K562 (cell line): ENCODE data around the gene SEMA3A. TPM values are rescaled to one million over a fixed set of nuclear protein-coding genes. Genes with fewer than 3 reads are reported as not detected.

Source experiments
- ATAC-seq: fragments of 200-7000 bp; cut with Tn5 transposase; 3 replicates; pipeline ENCODE4 v1.9.1; 2020; ENCODE audit warnings: moderate library complexity
- BruUV-seq: library from RNA; stranded (reverse); fragments of 400-500 nt; replicated peaks from 2 replicates; lab custom pipeline; 2021; lab: Mats Ljungman, UMichigan
- CTCF ChIA-PET: fragments of 300-600 bp; formaldehyde crosslinking; extraction: SDS; loops from one replicate; lab custom pipeline; 2021; ENCODE audit warnings: low intra/inter-chr PET ratio; lab: Yijun Ruan, JAX
- POLR2A ChIA-PET: fragments of 300-600, 350-650 bp; sonication (Branson Sonifier 250); formaldehyde crosslinking; extraction: SDS; loops from one replicate; lab custom pipeline; 2021; ENCODE audit warnings: antibody characterized with exemption, inconsistent platforms; lab: Yijun Ruan, JAX
- DNase-seq, 4 experiments: peaks; one replicate each; pipeline versions ENCODE4 v3.0.0 to v3.0.0-alpha.2; 2011 to 2018; ENCODE audit warnings: low spot score in 3 of 4, mixed read lengths in 3 of 4; ENCODE audit errors: extremely low read depth in 1 of 4
- FAIRE-seq: peaks from 2 replicates; lab custom pipeline; 2011; peaks lifted over from hg19 to GRCh38; lab: Jason Lieb, UNC
- H2AFZ ChIP-seq: 2 replicates; pipeline ENCODE4 v1.6.0; 2011; ENCODE audit warnings: low read depth, low read length, control low read depth, inconsistent platforms
- H3K27ac ChIP-seq: fragments of 200-600 bp; 3 replicates; pipeline ENCODE4 v1.8.0; 2011; ENCODE audit warnings: low read depth, mild to moderate bottlenecking, control low read depth, inconsistent platforms, low read length, moderate library complexity, mixed read lengths; ENCODE audit errors: extremely low read depth
- H3K27me3 ChIP-seq, 2 experiments: fragments of 300-600 bp in 1 of 2; 2 replicates in 1 of 2; 3 replicates in 1 of 2; pipeline versions ENCODE4 v1.6.0 to v1.8.0; 2011; ENCODE audit warnings: inconsistent platforms in 2 of 2, low read length in 2 of 2, mild to moderate bottlenecking in 1 of 2, mixed read lengths in 1 of 2, moderate library complexity in 1 of 2; ENCODE audit not compliant: control insufficient read depth in 2 of 2, insufficient read depth in 2 of 2
- H3K36me3 ChIP-seq: fragments of 300-600 bp; 3 replicates; pipeline ENCODE4 v1.8.0; 2011; ENCODE audit warnings: mild to moderate bottlenecking, low read length, inconsistent platforms; ENCODE audit not compliant: control insufficient read depth, insufficient read depth
- H3K4me1 ChIP-seq, 2 experiments: fragments of 200-600 bp in 1 of 2; replicated peaks in 1 of 2; 2 replicates in 1 of 2; 3 replicates in 1 of 2; pipeline versions ENCODE4 v1.5.1 to v1.8.0; 2011; ENCODE audit warnings: inconsistent platforms in 2 of 2, low read length in 2 of 2, mild to moderate bottlenecking in 1 of 2, mixed read lengths in 1 of 2, moderate library complexity in 1 of 2; ENCODE audit not compliant: control insufficient read depth in 2 of 2, insufficient read depth in 2 of 2
- H3K4me2 ChIP-seq: 2 replicates; pipeline ENCODE4 v1.6.1; 2011; ENCODE audit warnings: low read length, control low read depth, inconsistent platforms, mixed read lengths; ENCODE audit not compliant: insufficient read depth
- H3K4me3 ChIP-seq: fragments of 200-600 bp; sonication (generic), shearing (Covaris generic); 2 replicates; pipeline ENCODE4 v1.5.1; 2016; ENCODE audit warnings: control low read depth, inconsistent platforms
- H3K79me2 ChIP-seq: fragments of 200-600 bp; 3 replicates; pipeline ENCODE4 v1.8.0; 2011; ENCODE audit warnings: low read length, inconsistent platforms; ENCODE audit not compliant: control insufficient read depth, insufficient read depth
- H3K9ac ChIP-seq, 2 experiments: 2 replicates each; pipeline versions ENCODE4 v1.6.0 to v1.6.1; 2011; ENCODE audit warnings: low read depth in 2 of 2, low read length in 2 of 2, control low read depth in 1 of 2, inconsistent platforms in 1 of 2, mild to moderate bottlenecking in 1 of 2, mixed read lengths in 1 of 2; ENCODE audit not compliant: insufficient read depth in 1 of 2
- H3K9me1 ChIP-seq: one replicate; pipeline ENCODE4 v1.6.0; 2011; ENCODE audit warnings: inconsistent platforms, mild to moderate bottlenecking, low read length, moderate library complexity; ENCODE audit not compliant: control insufficient read depth, insufficient read depth
- H3K9me3 ChIP-seq: replicated peaks from 2 replicates; pipeline ENCODE4 v1.5.1; 2011; ENCODE audit warnings: low read depth, low read length, inconsistent platforms; ENCODE audit not compliant: control insufficient read depth, insufficient read depth
- H4K20me1 ChIP-seq: replicated peaks from 2 replicates; pipeline ENCODE4 v1.6.1; 2011; ENCODE audit warnings: low read length, inconsistent platforms, mixed read lengths; ENCODE audit not compliant: control insufficient read depth, insufficient read depth
- CBX3 ChIP-seq, 2 experiments: IDR thresholded peaks; 1 replicate in 1 of 2; 2 replicates in 1 of 2; pipeline ENCODE4 v1.6.1; 2012; ENCODE audit warnings: inconsistent platforms in 2 of 2, low read length in 2 of 2, borderline replicate concordance in 1 of 2, control low read depth in 1 of 2
- CEBPZ ChIP-seq: fragments of 150-350 bp; IDR thresholded peaks from 2 replicates; pipeline ENCODE4 v1.6.1; 2014; ENCODE audit warnings: low read depth, mild to moderate bottlenecking, low read length, borderline replicate concordance
- DACH1 ChIP-seq: fragments of 450-650 bp; IDR thresholded peaks from 2 replicates; pipeline ENCODE4 v1.6.1; 2018; ENCODE audit not compliant: partially characterized antibody
- ELK1 ChIP-seq: sonication (generic); formaldehyde crosslinking; IDR thresholded peaks from 2 replicates; pipeline ENCODE4 v1.8.1; 2022; ENCODE audit warnings: missing genetic modification reagents
- HOXB6 ChIP-seq: fragments of 250-450 bp; sonication (Bioruptor Pico); IDR thresholded peaks from 2 replicates; pipeline ENCODE4 v1.5.1; 2022; ENCODE audit warnings: mild to moderate bottlenecking, borderline replicate concordance
- L3MBTL2 ChIP-seq: fragments of 450-650 bp; IDR thresholded peaks from 2 replicates; pipeline ENCODE4 v1.6.1; 2016; ENCODE audit warnings: mild to moderate bottlenecking, moderate library complexity
- NFXL1 ChIP-seq: fragments of 450-650 bp; formaldehyde crosslinking; IDR thresholded peaks from 2 replicates; pipeline ENCODE4 v1.4.0; 2021; ENCODE audit warnings: mild to moderate bottlenecking
- PTTG1 ChIP-seq: fragments of 450-650 bp; IDR thresholded peaks from 2 replicates; pipeline ENCODE4 v1.6.1; 2016; ENCODE audit warnings: low read depth, mild to moderate bottlenecking, missing genetic modification characterization, missing compliant biosample characterization
- YBX1 ChIP-seq: fragments of 450-650 bp; IDR thresholded peaks from 2 replicates; pipeline ENCODE4 v1.7.1; 2016; ENCODE audit warnings: mild to moderate bottlenecking
- ZC3H11A ChIP-seq: IDR thresholded peaks from 2 replicates; pipeline ENCODE4 v1.6.1; 2012; ENCODE audit warnings: low read depth, low read length, improper control_type of control experiment
- ZNF143 ChIP-seq: sonication (generic); formaldehyde crosslinking; IDR thresholded peaks from 2 replicates; pipeline ENCODE4 v1.9.0; 2022; ENCODE audit warnings: mild to moderate bottlenecking, missing genetic modification reagents
- ZNF584 ChIP-seq: fragments of 200-800 bp; sonication (Bioruptor generic); IDR thresholded peaks from 2 replicates; pipeline ENCODE4 v1.6.1; 2016; ENCODE audit warnings: low read depth, mild to moderate bottlenecking, missing genetic modification characterization, missing compliant biosample characterization
- WGBS: fragments of 100-300 bp; shearing (Covaris generic); methylation state at CpG from one replicate; pipeline ENCODE4 v1.1.6; 2016; ENCODE audit warnings: low coverage, mixed read lengths; ENCODE audit not compliant: insufficient coverage; ENCODE audit errors: missing lambda C conversion rate; 5-methylcytosine and 5-hydroxymethylcytosine counted together
- in situ Hi-C: fragments of 300-500 bp; cut with MboI; formaldehyde crosslinking; loops from 4 replicates; pipeline ENCODE4 v1.15.0; 2018; ENCODE audit warnings: inconsistent platforms, mixed read lengths
- intact Hi-C: fragments of 100-400 bp; cut with micrococcal nuclease; formaldehyde crosslinking; loops from 2 replicates; pipeline ENCODE4 v1.14.2; 2022
- polyA plus RNA-seq, 8 experiments: library from polyadenylated mRNA; depleted of rRNA in 4 of 8; stranded (reverse) in 5 of 8; unstranded in 3 of 8; fragments of >200 nt; fragmentation: Nextera tagmentation in 2 of 8; fragmentation: Illumina TruSeq in 1 of 8; extraction: Ambion mirVana in 2 of 8; extraction: Trizol in 1 of 8; gene quantifications; 2 replicates each; pipeline versions ENCODE4 v1.2.1 to v1.2.3, GENCODE V29; 2011 to 2014; ENCODE audit warnings: inconsistent platforms in 1 of 8, missing spikeins in 1 of 8
- total RNA-seq, 7 experiments: library from RNA; depleted of rRNA in 6 of 7; stranded (reverse); fragments of >200 nt in 6 of 7; fragmentation: Illumina TruSeq in 2 of 7; extraction: Trizol in 2 of 7; gene quantifications; 2 replicates each; pipeline versions ENCODE4 v1.2.1 to v1.2.3, GENCODE V29; 2011 to 2021; ENCODE audit warnings: low replicate concordance in 1 of 7
- TF ChIP-seq, protein P1 (sequence below): fragments of 450-650 bp; IDR thresholded peaks from 2 replicates; pipeline ENCODE4 v1.6.1; 2016; ENCODE audit warnings: mild to moderate bottlenecking
- TF ChIP-seq, protein P2 (sequence below): sonication (generic); formaldehyde crosslinking; IDR thresholded peaks from 2 replicates; pipeline ENCODE4 v1.8.0; 2022; ENCODE audit warnings: mild to moderate bottlenecking, missing genetic modification reagents

SEMA3A gene
- total and polyA plus RNA-seq, 9 of the 15 experiments (the other 6 are each of a cell fraction or from before 2014, with no cell fraction given) = 0.36 to 3.0 (median 1.1) TPM

- 0% methylated on average over 6 of the region's 6 CpGs for WGBS
- Histone ChIP-seq H3K4me1 (no peaks in the 10 kb centered on the region), H3K27me3 (no peaks in the 10 kb centered on the region), H3K4me3 (no peak overlapping the region), H3K27ac (no peak overlapping the region), H2AFZ (no peak overlapping the region), H3K79me2 (no peaks in the 10 kb centered on the region), H4K20me1 (no peaks in the 10 kb centered on the region), H3K9me1 (no peaks in the 10 kb centered on the region), H3K9ac (no peak overlapping the region), H3K4me2 (no peak overlapping the region), H3K9me3 (no peaks in the 10 kb centered on the region), H3K36me3 (no peaks in the 10 kb centered on the region)
- intact Hi-C loops (no loop called here), in situ Hi-C loops (no loop called here)
- DNase-seq = no peak
- ChIA-PET CTCF (no interaction called here), POLR2A (no interaction called here)
- FAIRE-seq = no peak
- BruUV-seq = no TSS peak
- no peak for ATAC-seq
- TF ChIP-seq PTTG1 (tag) = no peak
- TF ChIP-seq ZNF143 (CRISPR knock-in tag) = no peak
- no peak for TF ChIP-seq ELK1 (CRISPR knock-in tag)
- TF ChIP-seq NFXL1 = no peak
- no peak for TF ChIP-seq DACH1
- no peak for TF ChIP-seq ZC3H11A
- TF ChIP-seq, protein P1, sequence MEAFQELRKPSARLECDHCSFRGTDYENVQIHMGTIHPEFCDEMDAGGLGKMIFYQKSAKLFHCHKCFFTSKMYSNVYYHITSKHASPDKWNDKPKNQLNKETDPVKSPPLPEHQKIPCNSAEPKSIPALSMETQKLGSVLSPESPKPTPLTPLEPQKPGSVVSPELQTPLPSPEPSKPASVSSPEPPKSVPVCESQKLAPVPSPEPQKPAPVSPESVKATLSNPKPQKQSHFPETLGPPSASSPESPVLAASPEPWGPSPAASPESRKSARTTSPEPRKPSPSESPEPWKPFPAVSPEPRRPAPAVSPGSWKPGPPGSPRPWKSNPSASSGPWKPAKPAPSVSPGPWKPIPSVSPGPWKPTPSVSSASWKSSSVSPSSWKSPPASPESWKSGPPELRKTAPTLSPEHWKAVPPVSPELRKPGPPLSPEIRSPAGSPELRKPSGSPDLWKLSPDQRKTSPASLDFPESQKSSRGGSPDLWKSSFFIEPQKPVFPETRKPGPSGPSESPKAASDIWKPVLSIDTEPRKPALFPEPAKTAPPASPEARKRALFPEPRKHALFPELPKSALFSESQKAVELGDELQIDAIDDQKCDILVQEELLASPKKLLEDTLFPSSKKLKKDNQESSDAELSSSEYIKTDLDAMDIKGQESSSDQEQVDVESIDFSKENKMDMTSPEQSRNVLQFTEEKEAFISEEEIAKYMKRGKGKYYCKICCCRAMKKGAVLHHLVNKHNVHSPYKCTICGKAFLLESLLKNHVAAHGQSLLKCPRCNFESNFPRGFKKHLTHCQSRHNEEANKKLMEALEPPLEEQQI = no peak
- TF ChIP-seq ZNF584 (CRISPR knock-in tag) = no peak
- no peak for TF ChIP-seq CBX3 (IDR thresholded peaks at IDR 0.05; ENCODE audit: borderline replicate concordance in 1 of 2, low read length in 2 of 2)
- TF ChIP-seq L3MBTL2 = no peak
- no peak for TF ChIP-seq CEBPZ
- TF ChIP-seq HOXB6 = no peak
- TF ChIP-seq, protein P2, sequence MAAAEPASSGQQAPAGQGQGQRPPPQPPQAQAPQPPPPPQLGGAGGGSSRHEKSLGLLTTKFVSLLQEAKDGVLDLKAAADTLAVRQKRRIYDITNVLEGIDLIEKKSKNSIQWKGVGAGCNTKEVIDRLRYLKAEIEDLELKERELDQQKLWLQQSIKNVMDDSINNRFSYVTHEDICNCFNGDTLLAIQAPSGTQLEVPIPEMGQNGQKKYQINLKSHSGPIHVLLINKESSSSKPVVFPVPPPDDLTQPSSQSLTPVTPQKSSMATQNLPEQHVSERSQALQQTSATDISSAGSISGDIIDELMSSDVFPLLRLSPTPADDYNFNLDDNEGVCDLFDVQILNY (CRISPR knock-in tag) = no peak
- no peak for TF ChIP-seq YBX1
Measured at GRCh38 chr7:84058311-84059076, 136.1 kb downstream of the SEMA3A start.
